ENCODE measurements around the gene KLHL7.

The KLHL7 gene

GRCh38 chr7:23200331-23200730 lies 94.7 kb downstream of the KLHL7 start:
- no peaks in the 10 kb centered on the region; the same call in 1 of the 2 replicates for H3K79me2 ChIP-seq (ENCODE audit: insufficient read depth, low read depth)
- no peak overlapping the region for H3K4me2 ChIP-seq
- no peaks in the 10 kb centered on the region for H3K36me3 ChIP-seq (ENCODE audit: insufficient read depth)
- TF ChIP-seq CTCF (conservative IDR thresholded peaks at IDR 0.05; ENCODE audit: low read depth, low read length) = no peak
- H3K4me1 ChIP-seq (ENCODE audit: low read depth, poor library complexity, severe bottlenecking) = no peaks in the 10 kb centered on the region
- no peak overlapping the region for H3K4me3 ChIP-seq (IDR thresholded peaks at IDR 0.05; ENCODE audit: insufficient read depth, low read depth, low read length)
- H3K9ac ChIP-seq = no peak overlapping the region
- H3K27ac ChIP-seq = no peak overlapping the region
- H2AFZ ChIP-seq (ENCODE audit: low read depth) = no peak overlapping the region
- H4K20me1 ChIP-seq (ENCODE audit: insufficient read depth) = no peaks in the 10 kb centered on the region
- no peaks in the 10 kb centered on the region for H3K27me3 ChIP-seq (ENCODE audit: insufficient read depth, low read depth)

GRCh38 chr7:23204241-23204640 lies 98.7 kb downstream of the KLHL7 start:
- Histone ChIP-seq H3K9ac (no peak overlapping the region), H2AFZ (ENCODE audit: low read depth) (no peak overlapping the region), H3K4me3 (IDR thresholded peaks at IDR 0.05; ENCODE audit: insufficient read depth, low read depth, low read length) (no peak overlapping the region), H3K36me3 (ENCODE audit: insufficient read depth) (no peaks in the 10 kb centered on the region), H4K20me1 (ENCODE audit: insufficient read depth) (no peaks in the 10 kb centered on the region), H3K27ac (no peak overlapping the region), H3K27me3 (ENCODE audit: insufficient read depth, low read depth) (no peaks in the 10 kb centered on the region), H3K4me1 (ENCODE audit: low read depth, poor library complexity, severe bottlenecking) (no peaks in the 10 kb centered on the region), H3K4me2 (no peak overlapping the region), H3K79me2 (ENCODE audit: insufficient read depth, low read depth) (no peaks in the 10 kb centered on the region)
- no peak for TF ChIP-seq CTCF (conservative IDR thresholded peaks at IDR 0.05; ENCODE audit: low read depth, low read length)

- no peak overlapping the region for H3K4me2 ChIP-seq
- no peak overlapping the region for H3K9ac ChIP-seq
- no peaks in the 10 kb centered on the region for H3K27me3 ChIP-seq (ENCODE audit: insufficient read depth, low read depth)
- H2AFZ ChIP-seq (ENCODE audit: low read depth) = no peak overlapping the region
- H3K27ac ChIP-seq = no peak overlapping the region
- H3K36me3 ChIP-seq (ENCODE audit: insufficient read depth) = no peaks in the 10 kb centered on the region
- H3K79me2 ChIP-seq (ENCODE audit: insufficient read depth, low read depth) = no peaks in the 10 kb centered on the region
- H3K4me3 ChIP-seq (IDR thresholded peaks at IDR 0.05; ENCODE audit: insufficient read depth, low read depth, low read length) = no peak overlapping the region
- H3K4me1 ChIP-seq (ENCODE audit: low read depth, poor library complexity, severe bottlenecking) = no peaks in the 10 kb centered on the region
- H4K20me1 ChIP-seq (ENCODE audit: insufficient read depth) = no peaks in the 10 kb centered on the region
- no peak for TF ChIP-seq CTCF (conservative IDR thresholded peaks at IDR 0.05; ENCODE audit: low read depth, low read length)
Observed at GRCh38 chr7:23205577-23205908, 100.0 kb downstream of the KLHL7 start.

- H3K9ac ChIP-seq = no peak overlapping the region
- no peaks in the 10 kb centered on the region for H4K20me1 ChIP-seq (ENCODE audit: insufficient read depth)
- no peak overlapping the region for H3K4me2 ChIP-seq
- H3K27ac ChIP-seq = no peak overlapping the region
- no peak for TF ChIP-seq CTCF (conservative IDR thresholded peaks at IDR 0.05; ENCODE audit: low read depth, low read length)
- H3K36me3 ChIP-seq (ENCODE audit: insufficient read depth) = no peaks in the 10 kb centered on the region
- no peaks in the 10 kb centered on the region for H3K27me3 ChIP-seq (ENCODE audit: insufficient read depth, low read depth)
- no peak overlapping the region for H2AFZ ChIP-seq (ENCODE audit: low read depth)
- H3K79me2 ChIP-seq (ENCODE audit: insufficient read depth, low read depth) = no peaks in the 10 kb centered on the region
- H3K4me1 ChIP-seq (ENCODE audit: low read depth, poor library complexity, severe bottlenecking) = no peaks in the 10 kb centered on the region
- no peak overlapping the region for H3K4me3 ChIP-seq (IDR thresholded peaks at IDR 0.05; ENCODE audit: insufficient read depth, low read depth, low read length)
Observed at GRCh38 chr7:23205909-23206767, 100.6 kb downstream of the KLHL7 start.
